HL-60/S4 (cell line): ENCODE measurements around the gene TMEM248.
"Not testable (repeated sequence)": the region's sequence is repeated elsewhere in the genome, so short reads cannot be mapped to it uniquely, and the experiment has no call there.

ENCODE experiments used
- in situ Hi-C: fragments of 300-500 bp; cut with MboI; formaldehyde crosslinking; loops from 2 replicates; pipeline ENCODE4 v1.14.3; 2022; ENCODE audit warnings: low sequenced_read_pairs

Gene TMEM248

GRCh38 chr7:66920769-66921395 is at the start of gene TMEM248:
TMEM248 (plus strand) TSS chr7:66921225; CDS start chr7:66941866, 20,641 bp downstream.
- in situ Hi-C loops = no loop called here

DNA sequence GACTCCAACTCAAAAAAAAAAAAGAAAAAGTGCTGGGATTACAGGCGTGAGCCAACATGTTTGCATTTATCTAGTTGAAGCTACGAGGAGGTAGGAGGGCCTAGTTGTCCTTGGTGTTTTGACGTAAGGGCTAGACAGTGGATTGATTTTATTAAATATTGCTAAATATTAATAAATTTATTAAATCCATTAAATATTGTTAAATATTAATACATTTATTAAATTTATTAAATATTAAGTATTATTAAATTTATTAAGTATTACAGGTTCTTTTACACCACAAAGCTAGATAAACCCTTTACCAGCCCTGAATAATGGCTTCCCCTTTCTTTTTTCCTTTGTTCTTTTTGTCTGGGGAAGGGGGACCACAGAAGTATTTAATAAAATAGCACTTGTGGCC is 47.5 kb upstream of the TMEM248 start:
- in situ Hi-C loops = no loop called here

- in situ Hi-C loops = no loop called here
These were observed 43.3 kb upstream of the TMEM248 start for GRCh38 chr7:66877577-66878300.

DNA sequence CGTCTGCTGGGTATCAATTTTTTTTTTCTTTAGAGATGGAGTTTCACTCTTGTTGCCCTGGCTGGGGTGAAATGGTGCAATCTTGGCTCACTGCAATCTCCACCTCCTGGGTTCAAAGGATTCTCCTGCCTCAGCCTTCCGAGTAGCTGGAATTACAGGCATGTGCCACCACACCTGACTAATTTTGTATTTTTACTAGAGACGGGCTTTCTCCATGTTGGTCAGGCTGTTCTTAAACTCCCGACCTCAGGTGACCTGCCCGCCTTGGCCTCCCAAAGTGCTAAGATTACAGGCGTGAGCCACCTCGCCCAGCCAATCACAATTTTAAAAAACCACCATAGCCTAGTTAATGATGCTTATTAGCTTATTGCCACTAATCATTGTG is 42.7 kb upstream of the TMEM248 start:
- in situ Hi-C loops = not testable (repeated sequence)

DNA sequence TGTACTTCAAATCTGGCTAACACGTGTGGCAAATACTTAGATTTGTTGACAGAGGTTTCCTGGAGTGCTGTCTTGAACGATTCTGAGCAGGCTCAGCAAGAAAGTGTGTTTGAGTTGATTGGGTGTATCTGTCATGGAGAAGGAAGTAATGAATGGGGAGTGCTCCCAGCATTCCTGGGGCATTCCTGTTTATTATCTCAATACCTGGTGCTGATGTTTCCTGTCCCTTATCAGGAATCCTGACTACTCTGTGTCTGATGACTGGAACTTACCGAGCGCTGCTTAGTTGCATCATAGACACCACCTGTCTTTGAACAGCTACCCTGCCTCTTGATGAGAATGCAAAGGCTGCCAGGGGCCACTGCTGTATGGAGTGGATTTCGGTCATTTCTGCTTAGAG is 41.0 kb upstream of the TMEM248 start:
- in situ Hi-C loops = no loop called here

DNA sequence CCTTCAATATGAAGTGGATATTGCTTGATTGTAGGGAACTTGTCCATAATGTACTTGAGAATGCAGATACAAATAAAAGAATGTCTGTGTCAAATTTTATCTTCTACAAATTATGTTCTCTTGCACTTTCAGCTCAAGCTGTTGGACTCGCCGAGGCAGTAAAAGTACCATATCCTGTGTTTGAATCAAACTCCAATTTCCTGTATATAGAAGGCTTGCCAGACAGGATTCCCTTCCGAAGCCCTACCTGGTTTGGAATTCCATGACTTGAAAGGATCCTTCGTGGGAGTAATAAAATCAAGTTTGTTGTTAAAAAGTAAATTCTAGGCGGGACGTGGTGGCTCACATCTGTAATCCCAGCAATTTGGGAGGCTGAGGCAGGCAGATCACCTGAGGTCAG is 40.4 kb upstream of the TMEM248 start:
- in situ Hi-C loops = not testable (repeated sequence)

- in situ Hi-C loops = no loop called here
These were observed 37.3 kb upstream of the TMEM248 start for GRCh38 chr7:66883716-66884115.

DNA sequence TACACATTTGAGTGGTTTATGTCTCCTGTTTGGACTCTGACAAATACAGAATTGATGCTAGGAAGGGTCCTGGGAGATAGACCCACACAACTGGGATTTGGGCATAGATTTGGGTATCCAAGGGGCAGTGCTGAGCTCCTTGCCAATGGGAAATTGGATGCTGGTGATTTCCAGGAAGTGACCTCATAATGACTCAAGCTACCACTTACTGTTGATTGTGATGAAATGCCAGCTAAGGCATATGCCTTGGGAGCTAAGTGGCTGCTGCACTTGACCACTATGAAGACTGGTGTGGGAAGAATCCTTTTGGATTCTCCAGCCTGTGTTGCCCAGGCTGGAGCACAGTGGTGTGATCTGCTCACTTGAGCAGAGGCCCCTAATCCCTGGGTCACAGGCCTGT is 36.5 kb upstream of the TMEM248 start:
- in situ Hi-C loops = not testable (repeated sequence)

- in situ Hi-C loops = no loop called here
These were observed 34.9 kb upstream of the TMEM248 start for GRCh38 chr7:66886152-66886551.

- in situ Hi-C loops = not testable (repeated sequence)
These were observed 32.8 kb upstream of the TMEM248 start for GRCh38 chr7:66888223-66888622.

DNA sequence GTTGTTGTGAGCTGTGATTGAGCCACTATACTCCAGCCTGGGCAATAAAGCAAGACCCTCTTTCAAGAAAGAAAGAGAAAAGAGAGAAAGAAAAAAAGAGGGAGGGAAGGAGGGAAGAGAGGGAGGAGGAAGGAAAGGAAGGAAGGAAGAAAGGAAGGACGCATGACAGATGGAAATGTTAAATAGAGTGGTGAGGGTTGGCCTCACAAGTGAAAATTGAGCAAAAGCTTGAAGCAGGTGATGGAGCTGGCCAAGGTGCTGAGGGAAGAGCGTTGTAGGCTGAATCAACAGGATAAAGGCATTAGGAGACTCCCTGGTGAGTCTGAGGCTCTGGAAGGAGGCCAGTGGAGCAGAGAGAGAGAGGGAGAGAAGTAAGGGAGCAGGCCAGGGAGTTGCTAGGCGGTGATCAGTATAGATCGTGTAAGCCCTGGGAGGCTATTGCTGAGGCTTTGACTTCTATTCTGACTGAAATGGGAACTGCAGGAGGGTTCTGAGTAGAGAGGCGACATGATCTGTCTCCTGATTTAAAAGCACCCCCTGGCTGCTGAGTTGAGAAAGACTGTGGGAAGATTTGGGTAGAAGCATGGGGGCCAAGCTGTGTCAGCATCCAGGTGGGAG is 26.5 kb upstream of the TMEM248 start:
- in situ Hi-C loops = no loop called here

GRCh38 chr7:66896441-66896840 is 24.6 kb upstream of the TMEM248 start:
- in situ Hi-C loops = no loop called here

- in situ Hi-C loops = no loop called here
These were observed 21.3 kb upstream of the TMEM248 start for GRCh38 chr7:66899552-66900280.

- in situ Hi-C loops = no loop called here
These were observed 18.8 kb upstream of the TMEM248 start for GRCh38 chr7:66901941-66902843.

DNA sequence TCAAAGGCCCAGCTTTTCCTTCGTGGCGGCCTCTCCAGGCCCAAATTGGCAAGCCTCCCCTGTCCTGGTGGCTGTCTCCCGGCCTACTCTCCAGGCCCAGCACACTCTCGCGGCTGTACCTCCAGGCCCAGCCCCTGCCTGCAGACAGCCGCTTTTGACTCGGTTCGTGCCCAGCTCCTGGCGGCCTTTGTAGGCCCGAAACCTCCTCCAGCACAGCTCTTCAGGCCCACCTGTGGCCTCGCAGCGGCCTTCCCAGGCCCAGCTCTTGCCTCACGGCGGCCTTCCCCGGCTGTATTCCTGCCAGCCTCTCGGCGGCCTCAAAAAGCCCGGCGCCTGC is 18.2 kb upstream of the TMEM248 start:
- in situ Hi-C loops = no loop called here

GRCh38 chr7:66903360-66904062 is 17.5 kb upstream of the TMEM248 start:
- in situ Hi-C loops = no loop called here

DNA sequence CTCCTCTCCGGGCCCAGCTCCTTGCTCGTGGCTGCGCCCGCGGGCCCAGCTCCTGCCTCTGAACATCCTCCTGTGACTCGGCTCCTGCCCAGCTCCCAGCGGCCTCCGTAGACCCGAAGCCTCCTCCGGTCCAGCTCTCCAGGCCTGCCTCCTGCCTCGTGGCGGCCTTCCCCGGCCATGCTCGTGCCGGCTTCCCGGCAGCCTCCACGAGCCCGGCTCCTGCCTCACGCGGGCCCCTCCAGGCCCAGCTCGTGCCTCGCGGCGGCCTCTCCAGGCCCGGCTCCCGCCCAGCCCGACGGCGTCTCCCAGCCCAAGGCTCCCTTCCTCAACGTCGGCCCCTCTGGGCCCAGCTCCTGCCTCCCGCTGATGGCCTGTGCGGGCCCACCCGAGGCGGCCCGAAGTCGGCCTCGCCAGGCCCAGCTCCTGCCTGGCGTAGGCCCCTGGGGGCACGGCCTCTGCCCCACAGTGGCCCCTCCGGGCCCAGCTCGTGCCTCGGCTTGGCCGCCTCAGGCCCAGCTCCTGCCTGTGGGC is 16.9 kb upstream of the TMEM248 start:
- in situ Hi-C loops = no loop called here

GRCh38 chr7:66905278-66905677 is 15.7 kb upstream of the TMEM248 start:
- in situ Hi-C loops = no loop called here

GRCh38 chr7:66905689-66906088 is 15.3 kb upstream of the TMEM248 start:
- in situ Hi-C loops = no loop called here

DNA sequence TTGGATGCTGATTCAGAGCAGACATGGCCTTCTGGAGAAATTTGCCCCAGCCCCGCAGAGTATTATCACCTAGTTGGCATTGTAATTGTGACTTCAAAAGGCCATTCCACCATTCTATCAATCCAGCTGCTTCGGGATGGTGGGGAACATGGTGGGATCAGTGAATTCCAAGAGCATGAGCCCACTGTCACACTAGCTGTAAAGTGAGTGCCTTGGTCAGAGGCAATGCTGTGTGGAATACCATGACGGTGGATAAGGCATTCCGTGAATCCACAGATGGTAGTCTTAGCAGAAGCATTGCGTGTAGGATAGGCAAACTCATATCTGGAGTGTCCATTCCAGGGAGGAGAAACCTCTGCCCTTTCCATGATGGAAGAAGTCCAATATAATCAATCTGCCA is 13.3 kb upstream of the TMEM248 start:
- in situ Hi-C loops = no loop called here
